HG03432 (cell line): Measurements from ENCODE around the gene RBMS3.
"Not testable (repeated sequence)": the region's sequence is repeated elsewhere in the genome, so short reads cannot be mapped to it uniquely, and the experiment has no call there.

Source experiments
- ATAC-seq: cut with Tn5 transposase; IDR thresholded peaks from one replicate; pipeline ENCODE4 v1.9.1; 2021; ENCODE audit warnings: mild to moderate bottlenecking, moderate library complexity; ENCODE audit not compliant: unreplicated experiment

RBMS3 gene

GRCh38 chr3:29976871-29977270, 696.0 kb downstream of the RBMS3 start:
- no peak for ATAC-seq

- ATAC-seq = no peak
These were observed 696.5 kb downstream of the RBMS3 start for GRCh38 chr3:29977360-29977759.

GRCh38 chr3:29978036-29978435, 697.2 kb downstream of the RBMS3 start:
- no peak for ATAC-seq

- ATAC-seq = no peak
These were observed 710.3 kb downstream of the RBMS3 start for GRCh38 chr3:29991198-29991597.

- no peak for ATAC-seq
These were observed 721.9 kb downstream of the RBMS3 start for GRCh38 chr3:30002797-30003196.

- no peak for ATAC-seq
These were observed 722.9 kb downstream of the RBMS3 start for GRCh38 chr3:30003741-30004140.

GRCh38 chr3:30004481-30004880, 723.6 kb downstream of the RBMS3 start:
- no peak for ATAC-seq

GRCh38 chr3:30006111-30006510, 725.2 kb downstream of the RBMS3 start:
- no peak for ATAC-seq

GRCh38 chr3:30007668-30008067, 726.8 kb downstream of the RBMS3 start:
- no peak for ATAC-seq

GRCh38 chr3:30011237-30011803, 730.4 kb downstream of the RBMS3 start:
- ATAC-seq = no peak

- ATAC-seq = no peak
These were observed 732.2 kb downstream of the RBMS3 start for GRCh38 chr3:30012941-30013543.

- ATAC-seq = no peak
These were observed 737.0 kb downstream of the RBMS3 start for GRCh38 chr3:30017901-30018300.

- no peak for ATAC-seq
These were observed 739.5 kb downstream of the RBMS3 start for GRCh38 chr3:30020380-30020779.

GRCh38 chr3:30024466-30024865, 743.6 kb downstream of the RBMS3 start:
- no peak for ATAC-seq

GRCh38 chr3:30026851-30027250, 746.0 kb downstream of the RBMS3 start:
- ATAC-seq = no peak

- ATAC-seq = no peak
These were observed 753.5 kb downstream of the RBMS3 start for GRCh38 chr3:30034246-30034991.

- ATAC-seq = no peak
These were observed 755.2 kb downstream of the RBMS3 start for GRCh38 chr3:30035935-30036567.

- ATAC-seq = no peak
These were observed 759.3 kb downstream of the RBMS3 start for GRCh38 chr3:30040126-30040525.

- not testable (repeated sequence) for ATAC-seq
These were observed 760.6 kb downstream of the RBMS3 start for GRCh38 chr3:30041481-30041880.

GRCh38 chr3:30042274-30042859, 761.5 kb downstream of the RBMS3 start:
- ATAC-seq = peak; percentile 64

GRCh38 chr3:30042916-30043555, 762.2 kb downstream of the RBMS3 start:
- ATAC-seq = no peak
